ENCODE data around the gene ALOX5AP.

The ALOX5AP gene

GRCh38 chr13:30809787-30810186, 74.4 kb downstream of the ALOX5AP start:
- DNase-seq, result no peak

GRCh38 chr13:30810261-30810701, 74.9 kb downstream of the ALOX5AP start:
- no peak for TF ChIP-seq GATA1 (IDR thresholded peaks at IDR 0.05; ENCODE audit: low read depth, low read length)
- no peak for DNase-seq

More at GRCh38 chr13:30809787-30810186, 74.4 kb downstream of the ALOX5AP start:
- no peak for TF ChIP-seq POLR2A (IDR thresholded peaks at IDR 0.05; ENCODE audit: low read length)
- no peak for TF ChIP-seq GATA1 (IDR thresholded peaks at IDR 0.05; ENCODE audit: low read depth, low read length)

GRCh38 chr13:30810801-30811200, 75.5 kb downstream of the ALOX5AP start:
- no peak for DNase-seq
- no peak for TF ChIP-seq POLR2A (IDR thresholded peaks at IDR 0.05; ENCODE audit: low read length)
- no peak for TF ChIP-seq GATA1 (IDR thresholded peaks at IDR 0.05; ENCODE audit: low read depth, low read length)
